Nucleus accumbens (tissue), 56 donors: ENCODE data around the gene SYNDIG1L.
A peak's percentile ranks its signal among the peaks of the same experiment; 100 is the strongest.
"Not testable (repeated sequence)": the region's sequence is repeated elsewhere in the genome, so short reads cannot be mapped to it uniquely, and the experiment has no call there.

ENCODE experiments used
- DNase-seq, 56 donors: peaks; one replicate each; lab custom pipeline; 2025; lab: John Stamatoyannopoulos, UW

The SYNDIG1L gene

DNA sequence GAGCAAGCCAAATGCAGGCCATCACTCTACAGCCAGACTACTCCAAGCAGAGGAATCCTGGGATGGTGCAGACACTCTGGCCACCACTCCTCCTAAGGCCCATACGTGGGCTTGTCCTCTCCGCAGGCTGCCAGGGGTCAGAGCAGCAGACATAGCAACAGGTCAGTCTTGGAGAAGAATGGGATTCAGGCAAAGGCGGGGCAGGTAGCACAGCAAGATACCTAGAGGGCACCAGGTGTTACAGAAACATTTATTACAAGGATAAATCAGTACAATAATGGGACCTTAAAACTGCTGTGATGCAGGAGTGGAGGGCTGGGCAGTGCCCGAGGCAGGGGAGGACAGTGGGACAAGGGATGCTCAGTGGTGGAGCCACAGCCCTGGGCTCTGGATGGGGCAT lies 20.3 kb downstream of the SYNDIG1L start:
- no peak for DNase-seq

GRCh38 chr14:74404435-74404834 lies 21.6 kb downstream of the SYNDIG1L start:
- DNase-seq, result peak in 1 of 56 donors; percentile 11

DNA sequence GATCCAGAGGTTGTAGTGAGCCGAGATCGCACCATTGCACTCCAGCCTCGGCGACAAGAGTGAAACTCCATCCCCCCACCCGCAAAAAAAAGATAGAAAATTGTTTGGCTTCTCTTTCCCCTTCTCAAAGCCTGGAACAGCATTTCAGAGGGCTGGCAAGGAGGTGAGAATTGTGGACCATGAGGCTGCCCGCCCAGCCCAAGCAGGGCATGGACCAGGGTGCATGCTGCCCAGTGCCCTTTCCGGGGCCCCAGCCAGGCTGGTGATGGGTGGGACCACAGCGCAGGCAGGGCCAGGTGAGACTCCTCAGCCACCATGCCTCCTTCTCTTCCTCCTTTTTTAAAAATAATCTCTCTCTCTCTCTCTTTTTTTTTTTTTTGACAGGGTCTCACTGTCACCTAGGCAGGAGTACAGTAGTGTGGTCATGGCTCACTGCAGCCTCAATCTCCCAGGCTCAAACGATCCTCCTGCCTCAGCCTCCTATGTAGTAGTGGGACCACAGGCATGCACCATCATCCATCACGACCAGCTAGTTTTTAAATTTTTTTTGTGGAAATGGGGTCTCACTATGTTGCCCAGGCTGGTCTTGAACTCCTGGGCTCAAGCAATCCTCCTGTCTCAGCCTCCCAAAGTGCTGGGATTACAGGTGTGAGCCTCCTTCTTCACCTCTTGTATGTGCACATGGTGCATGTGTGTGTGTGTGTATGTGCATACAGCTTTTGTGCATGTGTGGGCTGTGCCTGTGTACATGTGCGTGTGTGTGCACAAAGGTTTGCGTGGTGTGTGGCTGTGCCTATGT lies 22.2 kb downstream of the SYNDIG1L start:
- no peak for DNase-seq

DNA sequence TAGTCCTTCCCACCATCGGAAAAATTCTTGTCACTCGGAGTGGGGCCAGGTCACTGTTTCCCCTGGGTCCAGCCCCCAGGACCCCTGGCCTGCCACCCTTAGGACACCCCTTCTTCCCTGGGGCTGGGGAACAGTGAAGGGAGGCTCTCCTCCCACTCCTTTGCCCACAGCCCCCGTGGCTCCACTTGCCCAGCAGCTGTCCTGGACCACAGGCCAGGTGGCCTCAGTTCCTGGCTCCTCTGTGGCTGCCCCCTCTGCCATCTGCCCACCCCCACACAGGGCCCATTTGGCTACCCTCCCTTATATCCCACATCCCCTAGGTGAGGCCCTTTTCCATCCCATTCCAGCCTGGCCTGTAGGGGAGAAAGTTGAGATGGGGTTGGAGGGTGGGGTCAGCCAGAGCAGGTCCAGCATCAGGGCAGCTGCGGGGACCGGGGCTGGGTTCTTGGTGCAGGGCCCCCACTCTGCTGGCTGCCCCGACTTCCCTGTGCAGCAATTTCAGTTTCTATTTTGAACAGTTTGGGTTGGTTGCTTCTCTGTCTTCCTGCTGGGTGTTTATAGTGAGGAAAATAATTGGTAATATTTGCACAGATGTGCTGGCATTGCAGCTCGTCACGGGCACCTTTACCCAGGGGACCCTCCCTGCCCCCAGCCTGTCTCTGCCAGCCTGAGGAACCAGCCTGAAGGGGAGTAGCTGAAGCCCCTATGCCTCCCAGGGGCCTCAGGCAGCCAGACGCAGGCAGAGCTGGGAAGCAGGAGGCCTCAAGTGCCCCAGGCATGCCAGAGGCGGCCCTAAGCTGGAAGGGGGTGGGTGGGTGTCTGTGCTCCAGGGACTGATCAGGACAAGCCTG lies 23.4 kb downstream of the SYNDIG1L start:
- DNase-seq, result no peak

DNA sequence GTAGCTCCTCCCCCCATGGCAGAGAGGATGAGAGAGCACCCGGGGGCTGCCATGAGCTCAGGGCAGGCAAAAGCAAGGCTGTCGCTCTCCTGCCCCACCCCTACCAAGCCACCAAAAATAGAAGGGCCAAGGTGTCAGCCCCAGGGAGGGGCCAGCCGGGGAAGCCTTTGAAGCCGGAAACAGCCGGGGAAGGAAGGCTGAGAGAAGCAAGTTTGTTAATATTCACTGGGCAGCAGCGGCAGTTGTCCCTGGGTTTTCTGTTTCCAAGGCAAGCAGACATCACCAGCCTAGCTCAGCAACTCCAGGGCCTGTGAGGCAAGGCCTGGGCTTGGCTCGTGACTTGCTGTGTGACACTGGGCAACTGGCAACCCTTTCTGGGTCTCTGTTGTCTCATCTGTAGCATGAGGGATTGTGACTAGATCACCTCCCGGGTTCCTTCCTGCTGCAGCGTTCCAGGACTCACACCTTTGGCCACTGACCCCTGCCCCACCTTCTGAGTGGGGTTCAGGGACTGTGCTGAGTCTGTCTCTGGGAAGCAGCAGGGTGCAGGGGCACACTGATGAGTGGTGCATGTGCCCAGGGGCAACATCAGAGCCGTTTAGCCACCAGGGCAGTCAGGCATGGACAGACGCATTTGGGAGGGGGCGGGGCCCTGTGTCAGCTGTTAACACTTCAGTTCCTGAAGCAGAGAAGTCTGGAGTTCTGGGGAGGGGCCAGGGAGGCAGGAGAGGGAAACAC lies 24.3 kb downstream of the SYNDIG1L start:
- peak in 29 of 56 donors; percentile 6 to 73 (median 39) for DNase-seq

- peak in 5 of 56 donors; percentile 16 to 77 (median 57) for DNase-seq
Observed at GRCh38 chr14:74400919-74401503, 25.0 kb downstream of the SYNDIG1L start.

- DNase-seq, result no peak
Observed at GRCh38 chr14:74400031-74400685, 25.9 kb downstream of the SYNDIG1L start.

- DNase-seq, result no peak
Observed at GRCh38 chr14:74395094-74395493, 30.9 kb downstream of the SYNDIG1L start.

DNA sequence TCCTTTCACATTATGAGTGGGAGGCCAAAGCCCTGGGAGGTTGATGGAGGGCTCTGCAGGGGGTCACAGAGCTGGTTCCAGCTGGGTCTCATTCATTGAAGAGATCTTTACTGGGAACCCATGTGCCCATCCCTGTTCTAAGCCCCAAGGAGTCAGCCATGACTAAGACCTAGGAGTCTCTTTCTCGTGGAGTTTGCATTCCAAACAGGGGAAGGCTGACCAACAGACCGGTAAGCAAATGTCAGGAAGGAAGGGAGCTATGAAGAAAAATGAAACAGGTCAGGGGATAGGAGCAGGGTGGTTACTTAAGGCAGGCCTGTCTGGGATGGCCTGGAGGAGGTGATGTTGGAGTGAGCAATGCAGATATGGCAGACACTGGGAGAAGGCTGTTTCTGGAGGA lies 31.5 kb downstream of the SYNDIG1L start:
- DNase-seq, result no peak

DNA sequence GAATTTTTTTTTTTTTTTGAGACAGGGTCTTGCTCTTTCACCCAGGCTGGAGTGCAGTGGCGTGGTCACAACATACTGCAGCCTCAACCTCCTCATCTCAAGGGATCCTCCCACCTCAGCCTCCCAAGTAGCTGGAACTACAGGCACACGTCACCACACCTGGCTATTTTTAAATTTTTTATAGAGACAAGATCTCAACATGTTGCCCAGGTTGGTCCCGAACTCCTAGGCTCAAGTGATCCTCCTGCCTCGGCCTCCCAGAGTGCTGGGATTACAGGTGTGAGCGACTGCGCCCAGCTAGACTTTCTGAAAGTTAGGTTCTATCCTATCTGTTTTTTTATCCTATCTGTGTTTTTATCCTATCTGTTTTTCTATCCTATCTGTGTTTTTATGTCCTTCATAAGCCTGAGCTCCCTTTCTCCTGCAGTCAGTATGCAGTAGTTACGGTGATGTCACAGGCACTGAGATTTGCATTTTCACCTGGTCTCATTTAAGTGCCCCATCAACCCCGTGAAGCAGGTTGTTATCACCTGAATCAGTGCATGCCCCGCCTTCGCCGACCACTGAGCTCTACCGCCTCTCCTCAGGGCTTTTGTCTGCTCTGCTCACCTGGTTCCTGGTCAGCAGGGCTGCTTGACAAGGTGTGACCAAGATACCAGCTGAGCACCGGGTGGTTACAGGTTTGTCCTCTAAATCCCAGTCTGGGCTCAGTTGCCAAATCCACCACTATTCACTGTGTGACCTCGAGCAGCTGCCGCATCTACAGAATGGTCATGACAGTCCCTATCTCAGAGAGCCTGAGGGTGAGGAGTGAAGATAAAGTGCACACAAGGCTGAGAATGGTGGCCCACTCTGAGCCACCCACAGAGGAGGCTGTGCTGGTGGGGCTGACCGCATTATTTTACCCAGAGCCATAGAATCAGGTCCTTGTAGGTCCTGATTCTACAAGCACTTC lies 33.1 kb downstream of the SYNDIG1L start:
- no peak for DNase-seq

GRCh38 chr14:74391479-74391878 lies 34.5 kb downstream of the SYNDIG1L start:
- no peak for DNase-seq

DNA sequence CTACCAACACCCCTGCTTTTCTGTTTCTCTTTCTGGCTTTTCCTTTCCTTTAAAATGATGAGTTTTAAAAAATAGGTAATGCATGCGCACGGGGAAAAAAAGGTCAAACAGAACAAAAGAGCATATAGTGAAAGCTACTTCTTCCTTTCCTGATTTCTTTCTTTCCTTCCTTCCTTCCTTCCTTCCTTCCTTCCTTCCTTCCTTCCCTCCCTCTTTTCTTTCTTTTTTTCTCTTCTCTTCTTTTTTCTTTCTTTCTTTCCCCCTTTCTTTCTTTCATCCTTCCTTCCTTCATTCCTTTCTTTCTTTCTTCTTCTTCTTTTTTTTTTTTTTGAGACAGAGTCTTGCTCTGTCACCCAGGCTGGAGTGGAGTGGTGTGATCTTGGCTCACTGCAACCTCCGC lies 35.5 kb downstream of the SYNDIG1L start:
- not testable (repeated sequence) for DNase-seq

DNA sequence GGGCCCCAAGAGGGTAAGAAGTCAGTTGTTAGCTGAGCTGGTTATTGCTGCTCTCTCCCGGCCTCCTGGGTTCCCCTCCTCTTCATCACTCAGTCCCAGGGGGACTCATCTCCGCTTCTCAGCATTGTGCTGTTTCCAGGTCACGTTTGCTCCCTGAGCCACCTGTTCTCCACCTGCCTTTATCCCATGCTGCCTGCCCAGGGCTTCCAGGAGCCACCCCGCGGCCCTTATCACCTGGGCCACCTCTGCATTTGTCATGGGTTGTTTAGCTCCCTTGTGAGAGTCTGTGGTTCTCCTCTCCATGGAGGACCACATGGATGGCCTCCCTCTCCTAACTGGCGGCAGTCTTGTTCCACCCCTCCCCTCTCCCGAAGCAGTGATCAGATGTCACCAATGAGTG lies 36.0 kb downstream of the SYNDIG1L start:
- no peak for DNase-seq

DNA sequence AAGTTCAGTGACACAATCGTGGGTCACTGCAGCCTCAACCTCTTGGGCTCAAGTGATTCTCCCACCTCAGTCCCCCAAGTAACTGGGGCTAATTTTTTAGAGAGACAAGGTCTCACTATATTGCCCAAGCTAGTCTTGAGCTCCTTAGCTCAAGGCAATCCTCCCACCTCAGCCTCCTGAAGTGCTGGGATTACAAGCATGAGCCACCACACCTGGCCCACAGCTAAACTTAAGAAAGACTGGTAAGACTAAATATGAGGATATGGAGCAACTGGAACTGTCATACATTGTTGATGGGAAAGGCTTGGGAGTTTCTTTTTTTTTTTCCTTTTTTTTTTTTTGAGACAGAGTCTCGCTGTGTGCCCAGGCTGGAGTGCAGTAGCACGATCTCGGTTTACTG lies 43.8 kb downstream of the SYNDIG1L start:
- DNase-seq, result no peak

DNA sequence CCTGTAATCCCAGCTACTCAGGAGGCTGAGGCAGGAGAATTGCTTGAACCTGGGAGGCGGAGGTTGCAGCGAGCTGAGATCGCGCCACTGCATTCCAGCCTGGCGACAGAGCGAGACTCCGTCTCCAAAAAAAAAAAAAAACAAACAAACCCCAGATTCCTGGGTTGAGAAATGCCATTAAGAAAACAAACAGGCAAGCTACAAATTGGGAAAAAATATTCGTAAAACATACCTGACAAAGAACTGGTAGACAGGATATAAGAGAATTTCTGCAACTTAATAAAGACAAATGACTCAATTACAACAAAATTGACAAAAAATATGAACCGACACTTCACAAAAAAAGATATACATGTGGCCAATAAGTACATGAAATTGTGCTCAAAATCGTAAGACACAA lies 44.4 kb downstream of the SYNDIG1L start:
- not testable (repeated sequence) for DNase-seq

- no peak for DNase-seq
Observed at GRCh38 chr14:74380845-74381244, 45.2 kb downstream of the SYNDIG1L start.

DNA sequence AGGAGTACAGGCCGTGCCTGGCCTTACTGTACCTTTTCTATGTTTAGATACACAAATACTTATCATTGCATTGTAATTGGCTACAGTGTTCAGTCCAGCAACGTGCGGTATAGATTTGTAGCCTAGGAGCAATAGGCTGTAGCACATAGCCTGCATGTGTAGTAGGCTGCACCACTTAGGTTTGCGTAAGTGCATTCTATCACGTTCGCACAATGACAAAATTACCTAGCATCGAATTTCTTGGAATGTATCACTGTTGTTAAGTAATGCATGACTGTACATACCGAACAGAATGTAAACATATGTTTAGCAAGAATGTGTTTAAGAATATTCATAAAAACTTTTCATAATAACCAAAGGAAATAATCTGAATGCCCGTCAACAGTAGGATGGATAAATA lies 45.8 kb downstream of the SYNDIG1L start:
- no peak for DNase-seq

DNA sequence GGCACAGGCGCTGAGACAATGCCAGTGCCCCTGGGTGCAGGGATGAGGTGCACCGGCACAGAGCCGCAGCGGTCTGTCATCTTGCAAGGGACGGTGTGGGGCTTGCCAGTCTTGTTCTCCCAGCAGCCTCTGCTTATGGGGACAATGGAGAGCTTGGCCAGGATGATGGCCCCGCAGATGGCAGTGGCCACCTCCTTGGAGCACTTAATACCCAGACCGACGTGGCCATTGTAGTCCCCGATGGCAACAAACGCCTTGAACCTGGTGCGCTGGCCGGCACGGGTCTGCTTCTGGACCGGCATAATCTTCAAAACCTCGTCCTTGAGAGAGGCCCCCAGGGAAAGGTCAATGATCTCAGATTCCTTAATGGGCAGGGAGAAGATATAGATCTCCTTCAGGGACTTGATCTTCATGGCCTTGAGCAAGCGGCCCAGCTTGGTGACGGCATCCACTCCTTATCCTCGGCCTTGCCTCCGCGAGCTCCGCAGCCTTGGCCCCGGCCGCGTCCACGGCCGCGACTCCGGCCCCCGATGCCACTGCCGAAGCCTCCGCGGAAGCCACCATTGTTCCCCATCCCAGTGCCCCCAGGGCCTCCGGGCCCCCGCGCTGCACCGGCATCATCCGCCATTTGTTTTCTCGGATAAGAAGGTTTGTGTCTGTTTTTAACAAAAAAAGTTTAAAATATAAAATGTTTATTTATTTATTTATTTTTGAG lies 47.9 kb downstream of the SYNDIG1L start:
- DNase-seq, result no peak
